Heart left ventricle (tissue), 13 donors: ENCODE results near the gene MLC1.

Experiments used
- CTCF ChIP-seq, 12 donors: fragments of 200-600 bp; sonication (generic) in 4 of 12; IDR thresholded peaks; one replicate each; pipeline versions ENCODE4 v1.5.0 to v1.8.0; 2018 to 2022; ENCODE audit warnings: antibody characterized with exemption in 12 of 12, mild to moderate bottlenecking in 5 of 12
- POLR2A ChIP-seq, 2 donors: fragments of 450-650 bp; IDR thresholded peaks; one replicate each; pipeline ENCODE4 v1.6.1; 2017; ENCODE audit warnings: antibody characterized with exemption in 2 of 2, mild to moderate bottlenecking in 2 of 2, moderate library complexity in 2 of 2
- donor health status: ischemic (EF 13 %, LVEDD 7.1; RV severe dilation, severe dysfunction).
- donor health status: DM: no; HTN: yes; CAD: no.
- donor health status: DM: no; HTN: no; CAD: no.
- donor health status: ischemic (EF 25% LVEDD 6.9; RV normal size, moderate dysfunction).
- donor health status: ischemic (EF 25% LVEDD 5.7; RV mildly dilated, moderate dysfunction).
- donor health status: ischemic (EF 35%, LVEDD 5.7; RV mildly dilated, moderate dysfunction).
- donor health status: nonischemic (EF 11% LVEDD 7.7; RV severe dilation, severe dysfunction).
- donor health status: DM: yes; HTN: yes; CAD: no.
- donor health status: PGD.
- donor health status: ischemic (EF 29% LVEDD 5.4; RV normal size, mild dysfunction).
- donor health status: nonischemic (EF 23%, LVEDD 6.1; RV moderate dilation, normal function).

GRCh38 chr22:50041361-50042065, 43.7 kb downstream of the MLC1 start:
- no peak for TF ChIP-seq POLR2A (IDR thresholded peaks at IDR 0.05)
- TF ChIP-seq CTCF (IDR thresholded peaks at IDR 0.05), result no peak
